T-helper 9 cell (primary cell): ENCODE measurements around the gene CAVIN4.

ENCODE experiments used
- DNase-seq: peaks from one replicate; pipeline ENCODE4 v3.0.0-alpha.2; 2020

CAVIN4 gene

DNA sequence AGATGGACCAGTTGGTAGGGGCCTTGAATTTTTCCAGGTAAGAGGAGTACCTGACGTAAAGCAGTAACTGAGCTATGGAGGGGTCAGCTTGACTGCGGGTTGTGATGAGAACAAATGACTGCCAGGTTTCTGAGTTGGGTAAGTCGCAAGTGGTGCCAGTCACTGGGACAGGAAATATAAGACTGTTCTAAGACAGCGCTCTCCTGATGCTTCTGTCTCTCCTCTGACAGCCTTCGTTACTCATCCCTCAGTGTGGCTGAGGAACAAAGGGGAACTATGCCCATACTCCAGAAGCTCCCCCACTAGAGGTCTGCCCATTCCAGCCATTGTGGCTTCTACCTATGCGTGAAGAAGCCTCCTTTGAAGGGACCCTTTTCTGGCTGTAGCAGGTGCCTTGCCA, 13.3 kb downstream of the CAVIN4 start:
- no peak for DNase-seq

DNA sequence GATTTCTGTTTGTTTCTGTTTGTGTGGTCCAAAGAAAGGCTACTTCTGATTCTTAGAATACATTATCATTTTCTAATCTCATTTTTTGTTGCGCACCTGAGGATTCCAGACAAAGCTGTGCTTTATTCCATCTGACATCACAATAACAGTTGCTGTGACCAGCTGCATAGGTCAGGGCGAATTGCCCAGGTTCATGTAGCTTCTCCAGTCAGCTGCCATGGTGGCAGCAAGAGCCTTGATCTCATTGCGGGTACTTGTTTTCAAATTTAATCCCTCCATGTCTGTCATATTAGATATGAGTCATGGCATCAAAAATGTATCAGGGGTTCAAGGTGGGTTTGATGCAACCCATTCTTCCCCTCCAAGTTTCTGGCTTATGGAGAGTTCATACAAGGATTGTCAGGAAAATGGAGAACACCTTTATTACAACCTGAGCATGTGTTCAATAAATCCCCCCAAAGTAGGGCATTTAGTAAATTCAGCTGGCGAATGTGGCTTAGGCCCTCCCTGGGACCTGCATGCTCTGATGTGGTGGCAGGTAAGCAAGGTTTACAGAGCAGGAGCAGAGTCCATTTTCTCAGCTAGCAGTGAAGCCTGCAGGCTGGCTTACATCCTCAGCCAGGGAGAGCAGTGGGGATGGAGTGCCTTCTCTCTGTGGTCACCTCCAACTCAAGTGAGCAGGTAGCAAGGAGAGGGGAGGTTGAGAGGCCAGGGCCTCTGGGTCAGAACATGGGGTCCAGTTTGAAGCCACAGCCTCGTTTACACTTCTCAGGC, 13.9 kb downstream of the CAVIN4 start:
- no peak for DNase-seq

GRCh38 chr9:100595391-100596199, 17.7 kb downstream of the CAVIN4 start:
- DNase-seq = no peak

- DNase-seq = no peak
These were observed 19.4 kb downstream of the CAVIN4 start for GRCh38 chr9:100597236-100597635.

DNA sequence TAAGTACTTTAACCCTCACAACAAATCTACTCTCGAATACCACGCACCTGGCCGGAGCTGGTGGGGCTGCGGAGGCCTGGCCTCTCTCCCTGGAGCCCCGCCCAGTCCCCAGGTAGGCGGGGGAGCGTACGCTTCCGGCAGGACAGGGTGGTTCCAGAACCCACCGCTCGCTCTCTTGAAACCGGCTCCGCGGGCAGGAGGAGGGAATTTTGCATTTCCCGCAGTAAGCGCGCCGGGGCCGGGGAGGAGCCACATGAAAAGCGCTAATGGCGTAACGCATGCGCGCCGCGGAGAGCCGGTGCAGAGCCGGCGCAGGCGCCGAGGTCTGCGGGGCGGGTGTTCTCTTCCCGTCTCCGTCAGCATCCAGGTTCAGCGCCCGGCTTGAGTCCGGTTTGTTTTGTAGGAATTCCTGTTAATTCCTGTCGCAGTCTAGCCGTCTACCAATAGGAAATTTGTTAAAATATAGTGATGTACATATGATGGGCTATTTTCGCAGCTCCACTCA, 20.8 kb downstream of the CAVIN4 start:
- DNase-seq = peak; percentile 71

GRCh38 chr9:100600521-100601079, 22.7 kb downstream of the CAVIN4 start:
- DNase-seq = no peak

DNA sequence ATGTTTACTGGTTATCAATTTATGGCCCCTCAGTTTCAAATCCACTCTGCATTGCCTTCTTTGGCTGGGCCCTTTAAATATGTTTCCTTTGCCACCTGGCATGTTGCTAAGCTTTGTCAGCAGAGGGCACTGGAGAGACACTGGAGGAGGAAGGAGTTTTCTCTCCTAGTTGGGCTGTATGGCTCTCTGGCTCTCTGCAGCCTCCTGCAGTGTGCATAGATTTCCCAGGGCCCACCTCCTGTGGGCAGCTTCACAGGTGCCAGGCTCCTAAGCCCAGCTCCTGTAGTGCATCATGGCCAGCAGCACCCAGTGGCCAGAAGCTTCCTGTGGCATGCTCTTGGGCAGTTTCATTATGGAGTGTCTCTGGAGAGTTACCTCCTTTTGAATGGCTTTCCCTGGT, 23.3 kb downstream of the CAVIN4 start:
- DNase-seq = no peak

DNA sequence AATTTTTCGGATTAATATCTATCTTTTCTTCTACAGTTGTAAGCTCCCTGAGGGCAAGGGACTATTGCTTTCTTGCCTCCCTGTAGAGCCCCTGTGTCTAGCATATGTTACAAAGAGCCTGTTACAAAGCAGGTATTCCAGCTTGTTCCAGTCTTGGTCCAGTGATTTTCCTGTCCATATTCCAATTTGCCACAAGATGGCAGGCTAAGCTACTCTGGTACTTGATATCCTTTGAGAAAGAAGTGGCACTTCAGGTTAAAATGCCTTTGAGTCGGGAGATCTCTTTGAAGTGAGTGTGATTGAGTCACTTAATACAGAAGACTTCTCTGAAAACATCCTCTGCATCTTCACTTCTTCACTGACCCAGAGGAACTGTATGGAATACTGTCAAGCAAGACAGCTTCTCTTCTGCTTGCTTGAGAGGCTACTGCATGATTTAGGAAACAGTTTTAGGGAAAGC, 24.5 kb downstream of the CAVIN4 start:
- no peak for DNase-seq

DNA sequence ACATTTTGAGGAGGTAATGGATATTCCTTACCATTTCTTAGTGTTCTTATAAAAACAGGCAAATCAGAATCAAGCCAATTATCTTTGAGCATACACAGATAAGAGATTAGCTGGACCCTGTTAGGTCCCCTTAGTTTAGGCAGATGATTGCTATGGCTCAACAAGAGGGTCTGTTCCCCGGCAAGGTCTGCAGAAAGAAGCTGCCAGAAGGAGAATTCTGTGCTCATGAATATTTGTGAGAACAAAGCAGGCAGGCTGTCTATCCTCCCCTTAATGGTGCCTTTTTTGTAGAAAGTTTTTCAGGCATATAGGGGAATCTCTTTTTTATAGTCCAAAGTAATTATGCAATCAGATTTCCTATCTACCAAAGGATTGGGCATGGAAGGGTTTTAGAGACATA, 27.5 kb downstream of the CAVIN4 start:
- no peak for DNase-seq

DNA sequence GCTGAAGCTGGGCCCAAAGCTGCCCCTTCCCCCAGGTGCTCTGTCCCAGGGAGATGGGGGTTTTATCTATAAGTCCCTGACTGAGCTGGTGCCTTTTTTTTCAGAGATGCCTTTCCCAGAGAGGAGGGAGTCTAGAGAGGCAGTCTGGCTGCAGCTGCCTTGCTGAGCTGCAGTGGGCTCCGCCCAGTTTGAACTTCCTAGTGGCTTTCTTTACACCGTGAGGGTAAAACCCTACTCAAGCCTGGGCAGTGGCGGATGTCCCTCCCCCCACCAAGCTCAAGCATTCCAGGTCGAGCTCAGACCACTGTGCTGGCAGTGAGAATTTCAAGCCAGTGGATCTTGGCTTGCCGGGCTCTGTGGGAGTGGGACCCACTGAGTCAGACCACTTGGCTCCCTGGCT, 41.3 kb downstream of the CAVIN4 start:
- no peak for DNase-seq

GRCh38 chr9:100619665-100620064, 41.8 kb downstream of the CAVIN4 start:
- no peak for DNase-seq

GRCh38 chr9:100623969-100624368, 46.1 kb downstream of the CAVIN4 start:
- DNase-seq = no peak

- DNase-seq = no peak
These were observed 49.1 kb downstream of the CAVIN4 start for GRCh38 chr9:100626949-100627348.

GRCh38 chr9:100637787-100638186, 59.9 kb downstream of the CAVIN4 start:
- no peak for DNase-seq
